Right lobe of liver (tissue), 6 donors: ENCODE results near the gene RALGAPB. TPM values are rescaled to one million over a fixed set of nuclear protein-coding genes. Genes with fewer than 3 reads are reported as not detected.
"Not testable (repeated sequence)": the region's sequence is repeated elsewhere in the genome, so short reads cannot be mapped to it uniquely, and the experiment has no call there.

Experiments
- ATAC-seq, 4 donors: fragments of 200-7000 bp; cut with Tn5 transposase; one replicate each; pipeline ENCODE4 v1.9.1; 2020; ENCODE audit warnings: mild to moderate bottlenecking in 4 of 4, moderate library complexity in 4 of 4
- DNase-seq, 3 donors: peaks; one replicate each; pipeline ENCODE4 v3.0.0-alpha.2; 2020
- H3K27ac ChIP-seq, 3 donors: fragments of 200-600 bp; one replicate each; pipeline ENCODE4 v1.8.0; 2022
- H3K27me3 ChIP-seq, 2 donors: fragments of 200-600 bp; one replicate each; pipeline ENCODE4 v1.8.0; 2022
- H3K36me3 ChIP-seq, 4 donors: fragments of 200-600 bp; sonication (generic) in 1 of 4; one replicate each; pipeline versions ENCODE4 v1.5.1 to v1.8.0; 2017 to 2022; ENCODE audit warnings: control low read depth in 1 of 4
- H3K4me1 ChIP-seq, 4 donors: fragments of 200-600 bp; sonication (generic) in 1 of 4; one replicate each; pipeline versions ENCODE4 v1.5.1 to v1.8.0; 2017 to 2022; ENCODE audit warnings: control low read depth in 1 of 4
- H3K4me3 ChIP-seq, 3 donors: fragments of 200-600 bp; one replicate each; pipeline ENCODE4 v1.8.0; 2022
- H3K9me3 ChIP-seq, 4 donors: fragments of 200-600 bp; sonication (generic) in 1 of 4; one replicate each; pipeline versions ENCODE4 v1.5.1 to v1.8.0; 2017 to 2022; ENCODE audit warnings: control low read depth in 1 of 4
- CTCF ChIP-seq, 4 donors: fragments of 200-600 bp in 3 of 4; fragments of 450-650 bp in 1 of 4; IDR thresholded peaks; one replicate each; pipeline versions ENCODE4 v1.5.1 to v1.8.0; 2016 to 2022; ENCODE audit warnings: antibody characterized with exemption in 4 of 4, mild to moderate bottlenecking in 2 of 4
- POLR2A ChIP-seq: fragments of 450-650 bp; IDR thresholded peaks from one replicate; pipeline ENCODE4 v1.6.1; 2017; ENCODE audit warnings: antibody characterized with exemption, mild to moderate bottlenecking
- WGBS: methylation state at CpG from one replicate; pipeline ENCODE4 v1.1.6; 2018; ENCODE audit warnings: low coverage, low lambda C conversion rate; ENCODE audit not compliant: insufficient coverage; ENCODE audit errors: missing lambda C conversion rate; 5-methylcytosine and 5-hydroxymethylcytosine counted together
- intact Hi-C, 2 donors: fragments of 100-400 bp; cut with DNase I; formaldehyde crosslinking; loops; one replicate each; pipeline versions ENCODE4 v1.11.2 to v1.14.1; 2022
- total RNA-seq, 6 experiments: library from RNA; depleted of rRNA in 2 of 6; stranded (reverse); fragments of >200 nt in 2 of 6; fragmentation: NEBNext Ultra II Directional in 3 of 6; extraction: Animal tissue kit (Norgen Biotek cat#: 25700) in 3 of 6; gene quantifications; one replicate each; pipeline versions ENCODE4 v1.1.0 to v1.2.4, GENCODE V29; 2016 to 2023
- donor health status: DM: no; HTN: yes; CAD: no.
- donor health status: DM: no; HTN: no; CAD: no.
- donor health status: DM: no; HTN: no; CAD: no.
- donor health status: DM: no; HTN: yes; CAD: no.
- donor health status: DM: no; HTN: yes; CAD: no.

RALGAPB gene
- total RNA-seq, 6 experiments from 2014 or later = 9.7 to 16.0 (median 12.9) TPM

- H3K9me3 ChIP-seq = no peaks in the 10 kb centered on the region
- DNase-seq (peak; percentile 90 to 93 (median 92)), ATAC-seq (peak; percentile 89 to 98 (median 94))
- H3K36me3 ChIP-seq = peaks cover 0 to 34% (median 9%) of the 10 kb centered on the region in 4 donors
- 1% methylated on average over 32 of the region's 65 CpGs for WGBS
- H3K4me1 ChIP-seq = peaks cover 0 to 9% (median 4%) of the 10 kb centered on the region in 4 donors
- peak within 1 kb of the TSS; percentile 41 to 78 (median 44) for H3K27ac ChIP-seq
- H3K4me3 ChIP-seq = peak within 1 kb of the TSS; percentile 73 to 83 (median 81)
- TF ChIP-seq CTCF (IDR thresholded peaks at IDR 0.05) = peak; percentile 100
- peak; percentile 85 for TF ChIP-seq POLR2A
- intact Hi-C loops = no loop called here
- no peaks in the 10 kb centered on the region for H3K27me3 ChIP-seq
Observed at GRCh38 chr20:38434770-38435554, 37.7 kb upstream of the RALGAPB start, which contains the start of gene SNHG17. Gene SNHG17 (minus strand): TSS chr20:38435328.

DNA sequence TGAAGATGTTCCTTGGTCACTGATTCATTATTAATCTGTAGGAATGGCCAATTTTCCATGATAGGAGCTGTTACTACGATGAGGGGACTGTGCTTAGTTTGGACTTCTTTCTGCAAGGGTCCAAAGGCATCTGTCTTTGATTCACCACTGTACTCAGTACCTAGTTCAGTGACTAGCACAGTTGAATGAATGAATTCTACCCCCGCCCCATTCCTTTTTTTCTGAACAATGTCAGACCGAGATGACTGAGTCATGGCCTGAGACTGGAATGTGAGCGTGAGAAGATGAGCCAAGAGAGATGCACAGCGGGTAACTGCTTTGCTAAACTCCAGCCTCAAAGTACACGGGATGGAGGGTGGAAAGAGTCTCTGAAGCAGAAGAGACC, 37.1 kb upstream of the RALGAPB start:
- no peak overlapping the region for H3K27ac ChIP-seq
- 57% methylated on average over 6 of the region's 6 CpGs for WGBS

DNA sequence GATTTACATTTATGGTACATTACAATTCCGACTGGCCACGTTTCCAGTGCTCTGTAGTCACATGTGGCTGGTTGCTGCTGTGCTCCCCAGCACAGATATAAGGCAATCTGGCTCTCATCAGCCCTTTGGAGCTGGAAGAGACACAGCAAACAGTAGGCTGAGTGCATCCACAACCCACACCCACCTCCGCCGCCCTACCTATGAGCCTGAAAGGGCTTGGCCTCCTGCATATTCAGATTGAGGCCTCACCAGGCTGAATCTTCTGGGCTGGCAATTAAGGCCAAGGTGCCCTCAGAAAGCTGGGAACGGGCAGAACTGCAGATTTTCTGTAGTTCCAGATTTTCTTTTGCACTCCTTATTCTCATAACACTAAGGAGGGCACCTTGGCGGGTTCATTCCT, 34.8 kb upstream of the RALGAPB start:
- Histone ChIP-seq H3K4me3 (no peak overlapping the region), H3K36me3 (peaks cover 0 to 5% (median 0%) of the 10 kb centered on the region in 4 donors), H3K4me1 (no peaks in the 10 kb centered on the region), H3K27me3 (no peaks in the 10 kb centered on the region), H3K27ac (no peak overlapping the region), H3K9me3 (no peaks in the 10 kb centered on the region)
- DNase-seq (no peak), ATAC-seq (no peak)
- TF ChIP-seq POLR2A (no peak), CTCF (IDR thresholded peaks at IDR 0.05) (no peak)
- intact Hi-C loops = no loop called here
- WGBS = 66% methylated on average over 4 of the region's 6 CpGs

More for the DNA sequence above, 37.1 kb upstream of the RALGAPB start:
- intact Hi-C loops = no loop called here
- no peak for DNase-seq
- H3K4me3 ChIP-seq = peak overlapping the region in 1 of 3 donors; percentile 83
- peaks cover 0 to 3% (median 1%) of the 10 kb centered on the region in 4 donors for H3K4me1 ChIP-seq
- ATAC-seq = no peak
- no peaks in the 10 kb centered on the region for H3K27me3 ChIP-seq
- peaks cover 0 to 28% (median 6%) of the 10 kb centered on the region in 4 donors for H3K36me3 ChIP-seq
- no peak for TF ChIP-seq POLR2A
- peak in 1 of 4 donors; percentile 3 for TF ChIP-seq CTCF (IDR thresholded peaks at IDR 0.05)
- H3K9me3 ChIP-seq = no peaks in the 10 kb centered on the region

- H3K36me3 ChIP-seq, intact Hi-C loops, H3K27me3 ChIP-seq, ATAC-seq, H3K9me3 ChIP-seq, H3K27ac ChIP-seq, H3K4me1 ChIP-seq, DNase-seq, H3K4me3 ChIP-seq: not testable (repeated sequence)
- WGBS = 89% methylated on average over 8 of the region's 8 CpGs
Observed at GRCh38 chr20:38441110-38441509, 31.5 kb upstream of the RALGAPB start.

DNA sequence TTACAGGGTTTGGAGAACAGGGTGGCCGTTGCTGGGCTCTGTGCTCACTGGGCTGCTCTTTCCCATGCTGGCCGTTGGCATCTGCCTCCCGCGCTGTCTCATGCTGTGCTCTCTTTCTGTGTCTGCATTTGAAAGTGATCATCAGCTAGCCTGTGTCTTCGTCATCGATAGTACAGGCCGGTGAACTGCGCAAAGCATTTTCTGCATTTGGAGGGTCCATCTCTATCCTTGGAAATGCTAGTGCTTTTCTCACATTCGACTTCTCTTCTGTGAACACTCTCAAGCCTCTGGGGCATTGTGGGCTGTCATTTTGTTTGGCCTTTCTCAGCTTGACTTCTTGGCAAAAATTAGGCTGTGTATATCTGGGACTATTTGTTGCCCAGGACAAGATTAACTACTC, 30.7 kb upstream of the RALGAPB start:
- H3K4me1 ChIP-seq = no peaks in the 10 kb centered on the region
- DNase-seq = no peak
- no peaks in the 10 kb centered on the region for H3K27me3 ChIP-seq
- WGBS = 84% methylated on average over 9 of the region's 9 CpGs
- intact Hi-C loops = no loop called here
- H3K36me3 ChIP-seq = no peaks in the 10 kb centered on the region
- no peaks in the 10 kb centered on the region for H3K9me3 ChIP-seq
- H3K4me3 ChIP-seq = no peak overlapping the region
- TF ChIP-seq CTCF (IDR thresholded peaks at IDR 0.05) = no peak
- no peak for TF ChIP-seq POLR2A
- no peak overlapping the region for H3K27ac ChIP-seq
- ATAC-seq = no peak
